Measurements from ENCODE around the gene ZNF497. TPM values are rescaled to one million over a fixed set of nuclear protein-coding genes. Genes with fewer than 3 reads are reported as not detected.

ZNF497 gene
- total and polyA plus RNA-seq, 2 of the 13 experiments (the other 11 are each of a cell fraction or from before 2014, with no cell fraction given), result 1.5 to 1.9 TPM

GRCh38 chr19:58326914-58327726 lies 35.4 kb downstream of the ZNF497 start, which contains the start of gene ZSCAN22 (continued):
- TF ChIP-seq HOXA7 (CRISPR knock-in tag; IDR thresholded peaks at IDR 0.05) (no peak), JUN (CRISPR knock-in tag; IDR thresholded peaks at IDR 0.05) (peak; percentile 59; the same call in 1 of the 2 replicates), HNF4A (CRISPR knock-in tag; IDR thresholded peaks at IDR 0.05) (peak; percentile 33; the same call in 1 of the 2 replicates), ZNF180 (CRISPR knock-in tag; IDR thresholded peaks at IDR 0.05; ENCODE audit: borderline replicate concordance, low read depth) (no peak), MTF2 (CRISPR knock-in tag; IDR thresholded peaks at IDR 0.05; ENCODE audit: borderline replicate concordance) (peak; percentile 95), ASH2L (IDR thresholded peaks at IDR 0.05; ENCODE audit: insufficient read length, low read depth, low read length) (peak; percentile 96), ZNF572 (CRISPR knock-in tag; IDR thresholded peaks at IDR 0.05) (no peak), ZUFSP (CRISPR knock-in tag; IDR thresholded peaks at IDR 0.05; ENCODE audit: borderline replicate concordance) (no peak), HOMEZ (CRISPR knock-in tag; IDR thresholded peaks at IDR 0.05; ENCODE audit: low read depth) (no peak), ZNF501 (CRISPR knock-in tag; IDR thresholded peaks at IDR 0.05) (peak; percentile 98), ZNF260 (CRISPR knock-in tag; IDR thresholded peaks at IDR 0.05; ENCODE audit: borderline replicate concordance, low read depth) (no peak), SYNCRIP (IDR thresholded peaks at IDR 0.05; ENCODE audit: insufficient read depth, low read depth, low read length) (no peak), KLF6 (CRISPR knock-in tag; IDR thresholded peaks at IDR 0.05) (peak; percentile 16; the same call in 1 of the 2 replicates), DBP (CRISPR knock-in tag; IDR thresholded peaks at IDR 0.05; ENCODE audit: not compliant biosample characterization) (no peak), SIN3B (IDR thresholded peaks at IDR 0.05; ENCODE audit: low read length) (peak; percentile 76), SMAD1 (CRISPR knock-in tag; IDR thresholded peaks at IDR 0.05; ENCODE audit: borderline replicate concordance, low read depth) (no peak), ZFP36L2 (CRISPR knock-in tag; IDR thresholded peaks at IDR 0.05) (no peak), MAF1 (CRISPR knock-in tag; IDR thresholded peaks at IDR 0.05; ENCODE audit: borderline replicate concordance) (peak; percentile 82; the same call in 1 of the 2 replicates), TARDBP (CRISPR knock-in tag; IDR thresholded peaks at IDR 0.05) (peak; percentile 82), THYN1 (CRISPR knock-in tag; IDR thresholded peaks at IDR 0.05; ENCODE audit: borderline replicate concordance, low read depth) (no peak), MIER2 (CRISPR knock-in tag; IDR thresholded peaks at IDR 0.05) (0 out of 2 replicates have a peak, but pooled peaks have one; percentile 21), ZNF432 (CRISPR knock-in tag; IDR thresholded peaks at IDR 0.05; ENCODE audit: borderline replicate concordance) (no peak), IRF2 (CRISPR knock-in tag; IDR thresholded peaks at IDR 0.05) (peak; percentile 98), MATR3 (CRISPR knock-in tag; IDR thresholded peaks at IDR 0.05) (no peak)
